Measurements from ENCODE around the gene SNX1. TPM values are rescaled to one million over a fixed set of nuclear protein-coding genes. Genes with fewer than 3 reads are reported as not detected.
"Not testable (repeated sequence)": the region's sequence is repeated elsewhere in the genome, so short reads cannot be mapped to it uniquely, and the experiment has no call there.

The SNX1 gene
- total and polyA plus RNA-seq, 2 donors = 36.6 to 85.6 TPM

GRCh38 chr15:64107337-64107736, 11.6 kb downstream of the SNX1 start:
- no peak overlapping the region for H3K27ac ChIP-seq (ENCODE audit: low read depth in 1 of 2, low read length in 1 of 2)
- H3K27me3 ChIP-seq (ENCODE audit: control insufficient read depth in 2 of 2, insufficient read depth in 1 of 2, low read length in 1 of 2) = no peaks in the 10 kb centered on the region
- H3K9me3 ChIP-seq (ENCODE audit: control insufficient read depth in 2 of 2, insufficient read depth in 1 of 2, low read length in 1 of 2) = no peaks in the 10 kb centered on the region
- H3K4me3 ChIP-seq (ENCODE audit: low read length in 2 of 2) = no peak overlapping the region
- no peaks in the 10 kb centered on the region for H3K4me1 ChIP-seq (ENCODE audit: control insufficient read depth in 2 of 2, insufficient read depth in 2 of 2, low read length in 2 of 2)
- WGBS = 95% methylated on average over 1 of the region's 1 CpG
- no peak for DNase-seq (ENCODE audit: low read depth in 6 of 9, low spot score in 9 of 9)
- H3K36me3 ChIP-seq (ENCODE audit: control insufficient read depth in 2 of 2, insufficient read depth in 2 of 2, low read length in 1 of 2) = peaks cover 2 to 4% of the 10 kb centered on the region in 2 donors

- H3K36me3 ChIP-seq (ENCODE audit: control insufficient read depth in 2 of 2, insufficient read depth in 2 of 2, low read length in 1 of 2) = peaks cover 20 to 29% of the 10 kb centered on the region in 2 donors
- not testable (repeated sequence) for H3K4me1 ChIP-seq (ENCODE audit: control insufficient read depth in 2 of 2, insufficient read depth in 2 of 2, low read length in 2 of 2); H3K4me3 ChIP-seq (ENCODE audit: low read length in 2 of 2); H3K27ac ChIP-seq (ENCODE audit: low read depth in 1 of 2, low read length in 1 of 2); H3K9me3 ChIP-seq (ENCODE audit: control insufficient read depth in 2 of 2, insufficient read depth in 1 of 2, low read length in 1 of 2); H3K27me3 ChIP-seq (ENCODE audit: control insufficient read depth in 2 of 2, insufficient read depth in 1 of 2, low read length in 1 of 2); DNase-seq (ENCODE audit: low read depth in 6 of 9, low spot score in 9 of 9)
- 96% methylated on average over 4 of the region's 4 CpGs for WGBS
Observed at GRCh38 chr15:64110108-64110701, 14.4 kb downstream of the SNX1 start.

GRCh38 chr15:64110950-64111678, 15.3 kb downstream of the SNX1 start:
- peak in 1 of 9 donors; percentile 28 for DNase-seq (ENCODE audit: low read depth in 6 of 9, low spot score in 9 of 9)
- Histone ChIP-seq H3K4me3 (ENCODE audit: low read length in 2 of 2) (no peak overlapping the region), H3K9me3 (ENCODE audit: control insufficient read depth in 2 of 2, insufficient read depth in 1 of 2, low read length in 1 of 2) (no peaks in the 10 kb centered on the region), H3K36me3 (ENCODE audit: control insufficient read depth in 2 of 2, insufficient read depth in 2 of 2, low read length in 1 of 2) (peaks cover 24 to 38% of the 10 kb centered on the region in 2 donors), H3K27me3 (ENCODE audit: control insufficient read depth in 2 of 2, insufficient read depth in 1 of 2, low read length in 1 of 2) (no peaks in the 10 kb centered on the region), H3K27ac (ENCODE audit: low read depth in 1 of 2, low read length in 1 of 2) (no peak overlapping the region), H3K4me1 (ENCODE audit: control insufficient read depth in 2 of 2, insufficient read depth in 2 of 2, low read length in 2 of 2) (no peaks in the 10 kb centered on the region)
- 85% methylated on average over 3 of the region's 3 CpGs for WGBS

GRCh38 chr15:64111679-64112050, 15.9 kb downstream of the SNX1 start:
- no peak overlapping the region for H3K27ac ChIP-seq (ENCODE audit: low read depth in 1 of 2, low read length in 1 of 2)
- H3K4me3 ChIP-seq (ENCODE audit: low read length in 2 of 2) = no peak overlapping the region
- no peaks in the 10 kb centered on the region for H3K27me3 ChIP-seq (ENCODE audit: control insufficient read depth in 2 of 2, insufficient read depth in 1 of 2, low read length in 1 of 2)
- H3K9me3 ChIP-seq (ENCODE audit: control insufficient read depth in 2 of 2, insufficient read depth in 1 of 2, low read length in 1 of 2) = no peaks in the 10 kb centered on the region
- DNase-seq (ENCODE audit: low read depth in 6 of 9, low spot score in 9 of 9) = no peak
- H3K36me3 ChIP-seq (ENCODE audit: control insufficient read depth in 2 of 2, insufficient read depth in 2 of 2, low read length in 1 of 2) = peaks cover 24 to 43% of the 10 kb centered on the region in 2 donors
- no peaks in the 10 kb centered on the region for H3K4me1 ChIP-seq (ENCODE audit: control insufficient read depth in 2 of 2, insufficient read depth in 2 of 2, low read length in 2 of 2)
- WGBS = 92% methylated on average over 3 of the region's 3 CpGs

GRCh38 chr15:64112073-64112772, 16.4 kb downstream of the SNX1 start:
- Histone ChIP-seq H3K4me3 (ENCODE audit: low read length in 2 of 2) (no peak overlapping the region), H3K4me1 (ENCODE audit: control insufficient read depth in 2 of 2, insufficient read depth in 2 of 2, low read length in 2 of 2) (no peaks in the 10 kb centered on the region), H3K36me3 (ENCODE audit: control insufficient read depth in 2 of 2, insufficient read depth in 2 of 2, low read length in 1 of 2) (peaks cover 25 to 49% of the 10 kb centered on the region in 2 donors), H3K27ac (ENCODE audit: low read depth in 1 of 2, low read length in 1 of 2) (no peak overlapping the region), H3K9me3 (ENCODE audit: control insufficient read depth in 2 of 2, insufficient read depth in 1 of 2, low read length in 1 of 2) (no peaks in the 10 kb centered on the region), H3K27me3 (ENCODE audit: control insufficient read depth in 2 of 2, insufficient read depth in 1 of 2, low read length in 1 of 2) (no peaks in the 10 kb centered on the region)
- WGBS = 95% methylated on average over 4 of the region's 4 CpGs
- no peak for DNase-seq (ENCODE audit: low read depth in 6 of 9, low spot score in 9 of 9)

- Histone ChIP-seq H3K4me1 (ENCODE audit: control insufficient read depth in 2 of 2, insufficient read depth in 2 of 2, low read length in 2 of 2) (no peaks in the 10 kb centered on the region), H3K27ac (ENCODE audit: low read depth in 1 of 2, low read length in 1 of 2) (no peak overlapping the region), H3K36me3 (ENCODE audit: control insufficient read depth in 2 of 2, insufficient read depth in 2 of 2, low read length in 1 of 2) (peaks cover 32 to 55% of the 10 kb centered on the region in 2 donors), H3K9me3 (ENCODE audit: control insufficient read depth in 2 of 2, insufficient read depth in 1 of 2, low read length in 1 of 2) (no peaks in the 10 kb centered on the region), H3K27me3 (ENCODE audit: control insufficient read depth in 2 of 2, insufficient read depth in 1 of 2, low read length in 1 of 2) (no peaks in the 10 kb centered on the region), H3K4me3 (ENCODE audit: low read length in 2 of 2) (no peak overlapping the region)
- 99% methylated on average over 1 of the region's 1 CpG for WGBS
- no peak for DNase-seq (ENCODE audit: low read depth in 6 of 9, low spot score in 9 of 9)
Observed at GRCh38 chr15:64112904-64113303, 17.1 kb downstream of the SNX1 start.

GRCh38 chr15:64117759-64118487, 22.1 kb downstream of the SNX1 start:
- WGBS = 98% methylated on average over 5 of the region's 5 CpGs
- Histone ChIP-seq H3K27me3 (ENCODE audit: control insufficient read depth in 2 of 2, insufficient read depth in 1 of 2, low read length in 1 of 2) (no peaks in the 10 kb centered on the region), H3K4me1 (ENCODE audit: control insufficient read depth in 2 of 2, insufficient read depth in 2 of 2, low read length in 2 of 2) (peaks cover 0 to 3% of the 10 kb centered on the region in 2 donors), H3K4me3 (ENCODE audit: low read length in 2 of 2) (no peak overlapping the region), H3K27ac (ENCODE audit: low read depth in 1 of 2, low read length in 1 of 2) (no peak overlapping the region), H3K9me3 (ENCODE audit: control insufficient read depth in 2 of 2, insufficient read depth in 1 of 2, low read length in 1 of 2) (no peaks in the 10 kb centered on the region), H3K36me3 (ENCODE audit: control insufficient read depth in 2 of 2, insufficient read depth in 2 of 2, low read length in 1 of 2) (peaks cover 57 to 94% of the 10 kb centered on the region in 2 donors)
- DNase-seq (ENCODE audit: low read depth in 6 of 9, low spot score in 9 of 9) = no peak

- not testable (repeated sequence) for DNase-seq (ENCODE audit: low read depth in 6 of 9, low spot score in 9 of 9); H3K4me1 ChIP-seq (ENCODE audit: control insufficient read depth in 2 of 2, insufficient read depth in 2 of 2, low read length in 2 of 2); H3K4me3 ChIP-seq (ENCODE audit: low read length in 2 of 2); H3K27me3 ChIP-seq (ENCODE audit: control insufficient read depth in 2 of 2, insufficient read depth in 1 of 2, low read length in 1 of 2); H3K27ac ChIP-seq (ENCODE audit: low read depth in 1 of 2, low read length in 1 of 2); H3K9me3 ChIP-seq (ENCODE audit: control insufficient read depth in 2 of 2, insufficient read depth in 1 of 2, low read length in 1 of 2)
- H3K36me3 ChIP-seq (ENCODE audit: control insufficient read depth in 2 of 2, insufficient read depth in 2 of 2, low read length in 1 of 2) = peaks cover 49 to 88% of the 10 kb centered on the region in 2 donors
- WGBS = 97% methylated on average over 2 of the region's 2 CpGs
Observed at GRCh38 chr15:64120322-64120721, 24.5 kb downstream of the SNX1 start.
